Vagina (tissue), 2 donors: ENCODE data around the gene SKA2.

Source experiments
- CTCF ChIP-seq, 3 experiments: fragments of 450-650 bp in 2 of 3; fragments of 200-600 bp in 1 of 3; sonication (generic) in 1 of 3; IDR thresholded peaks; one replicate each; pipeline ENCODE4 v1.5.1; 2017 to 2019; ENCODE audit warnings: antibody characterized with exemption in 3 of 3, mild to moderate bottlenecking in 2 of 3, moderate library complexity in 2 of 3
- POLR2A ChIP-seq, 2 donors: fragments of 450-650 bp; IDR thresholded peaks; one replicate each; pipeline ENCODE4 v1.6.1; 2017; ENCODE audit warnings: antibody characterized with exemption in 2 of 2, mild to moderate bottlenecking in 2 of 2, moderate library complexity in 2 of 2

- no peak for TF ChIP-seq POLR2A (IDR thresholded peaks at IDR 0.05)
- no peak for TF ChIP-seq CTCF (IDR thresholded peaks at IDR 0.05)
Measured at GRCh38 chr17:59149841-59150511, 5.0 kb downstream of the SKA2 start.
